Nephron progenitor cell (in vitro differentiated cells): ENCODE results near the gene FANCF.
A peak's percentile ranks its signal among the peaks of the same experiment; 100 is the strongest.

Source experiments
- DNase-seq: peaks from one replicate; pipeline ENCODE4 v3.0.0; 2021
- H3K27ac Mint-ChIP-seq: 2 replicates; pipeline ENCODE4 v1.8.0; 2021; ENCODE audit warnings: mild to moderate bottlenecking, moderate library complexity, mixed read lengths
- H3K27me3 Mint-ChIP-seq: 2 replicates; pipeline ENCODE4 v1.8.0; 2021; ENCODE audit warnings: mild to moderate bottlenecking, low read depth, mixed read lengths; ENCODE audit not compliant: poor library complexity
- H3K36me3 Mint-ChIP-seq: 2 replicates; pipeline ENCODE4 v1.8.0; 2021; ENCODE audit warnings: low read depth, mixed read lengths
- H3K4me1 Mint-ChIP-seq: 2 replicates; pipeline ENCODE4 v1.8.0; 2021; ENCODE audit warnings: mixed read lengths
- H3K4me3 Mint-ChIP-seq: 2 replicates; pipeline ENCODE4 v1.8.0; 2021; ENCODE audit warnings: mild to moderate bottlenecking, moderate library complexity, mixed read lengths
- H3K9me3 Mint-ChIP-seq: 2 replicates; pipeline ENCODE4 v1.8.0; 2021; ENCODE audit warnings: mild to moderate bottlenecking, moderate library complexity, mixed read lengths
- TF ChIP-seq, protein P1 (sequence below): fragments of 200-600 bp; sonication (generic); IDR thresholded peaks from 2 replicates; pipeline ENCODE4 v1.5.0; 2021; ENCODE audit warnings: antibody characterized with exemption

Gene FANCF

DNA sequence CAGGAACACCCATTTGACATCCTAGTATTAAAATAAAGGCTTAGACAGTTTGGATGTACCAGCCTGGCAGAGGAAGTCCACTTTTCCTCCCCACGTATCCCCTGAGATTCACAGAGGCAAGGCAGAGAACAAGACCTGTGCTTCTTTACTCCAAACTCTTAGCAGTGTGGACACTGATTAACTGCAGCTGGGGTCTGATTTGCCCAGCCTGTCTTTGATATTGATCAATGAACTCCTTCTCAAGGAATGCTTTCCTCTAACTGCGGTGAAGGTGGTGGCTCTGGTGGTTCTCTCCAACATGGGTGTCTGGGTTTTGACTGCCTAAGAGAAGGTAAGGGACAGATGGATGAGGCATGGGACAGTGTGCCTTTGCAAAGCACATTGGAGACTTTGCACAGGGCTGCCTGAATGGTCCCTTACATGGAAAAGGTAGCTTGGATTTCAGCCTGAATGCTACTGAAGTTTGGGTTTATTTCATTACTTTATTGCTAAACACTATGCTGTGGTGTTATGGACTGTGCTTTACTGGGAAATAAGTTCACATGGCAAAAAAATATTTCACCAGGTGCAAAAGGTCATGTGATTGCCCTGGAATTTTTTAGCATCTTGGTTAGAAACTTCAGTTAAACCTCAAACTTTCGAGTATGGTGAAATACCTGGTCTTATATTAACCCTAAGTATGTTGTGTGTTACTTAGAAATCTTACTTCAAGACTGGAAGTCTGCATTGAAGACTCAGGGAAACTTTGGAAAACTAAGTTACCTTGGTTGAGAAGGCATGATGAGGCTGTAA, 42.6 kb upstream of the FANCF start:
- Mint-ChIP-seq H3K36me3 (no peaks in the 10 kb centered on the region), H3K4me1 (peaks cover 33% of the 10 kb centered on the region), H3K27ac (peak overlapping the region; percentile 10), H3K27me3 (no peaks in the 10 kb centered on the region), H3K9me3 (no peaks in the 10 kb centered on the region), H3K4me3 (peak overlapping the region; percentile 89)
- DNase-seq, result no peak
- TF ChIP-seq, protein P1, sequence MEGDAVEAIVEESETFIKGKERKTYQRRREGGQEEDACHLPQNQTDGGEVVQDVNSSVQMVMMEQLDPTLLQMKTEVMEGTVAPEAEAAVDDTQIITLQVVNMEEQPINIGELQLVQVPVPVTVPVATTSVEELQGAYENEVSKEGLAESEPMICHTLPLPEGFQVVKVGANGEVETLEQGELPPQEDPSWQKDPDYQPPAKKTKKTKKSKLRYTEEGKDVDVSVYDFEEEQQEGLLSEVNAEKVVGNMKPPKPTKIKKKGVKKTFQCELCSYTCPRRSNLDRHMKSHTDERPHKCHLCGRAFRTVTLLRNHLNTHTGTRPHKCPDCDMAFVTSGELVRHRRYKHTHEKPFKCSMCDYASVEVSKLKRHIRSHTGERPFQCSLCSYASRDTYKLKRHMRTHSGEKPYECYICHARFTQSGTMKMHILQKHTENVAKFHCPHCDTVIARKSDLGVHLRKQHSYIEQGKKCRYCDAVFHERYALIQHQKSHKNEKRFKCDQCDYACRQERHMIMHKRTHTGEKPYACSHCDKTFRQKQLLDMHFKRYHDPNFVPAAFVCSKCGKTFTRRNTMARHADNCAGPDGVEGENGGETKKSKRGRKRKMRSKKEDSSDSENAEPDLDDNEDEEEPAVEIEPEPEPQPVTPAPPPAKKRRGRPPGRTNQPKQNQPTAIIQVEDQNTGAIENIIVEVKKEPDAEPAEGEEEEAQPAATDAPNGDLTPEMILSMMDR, result no peak

DNA sequence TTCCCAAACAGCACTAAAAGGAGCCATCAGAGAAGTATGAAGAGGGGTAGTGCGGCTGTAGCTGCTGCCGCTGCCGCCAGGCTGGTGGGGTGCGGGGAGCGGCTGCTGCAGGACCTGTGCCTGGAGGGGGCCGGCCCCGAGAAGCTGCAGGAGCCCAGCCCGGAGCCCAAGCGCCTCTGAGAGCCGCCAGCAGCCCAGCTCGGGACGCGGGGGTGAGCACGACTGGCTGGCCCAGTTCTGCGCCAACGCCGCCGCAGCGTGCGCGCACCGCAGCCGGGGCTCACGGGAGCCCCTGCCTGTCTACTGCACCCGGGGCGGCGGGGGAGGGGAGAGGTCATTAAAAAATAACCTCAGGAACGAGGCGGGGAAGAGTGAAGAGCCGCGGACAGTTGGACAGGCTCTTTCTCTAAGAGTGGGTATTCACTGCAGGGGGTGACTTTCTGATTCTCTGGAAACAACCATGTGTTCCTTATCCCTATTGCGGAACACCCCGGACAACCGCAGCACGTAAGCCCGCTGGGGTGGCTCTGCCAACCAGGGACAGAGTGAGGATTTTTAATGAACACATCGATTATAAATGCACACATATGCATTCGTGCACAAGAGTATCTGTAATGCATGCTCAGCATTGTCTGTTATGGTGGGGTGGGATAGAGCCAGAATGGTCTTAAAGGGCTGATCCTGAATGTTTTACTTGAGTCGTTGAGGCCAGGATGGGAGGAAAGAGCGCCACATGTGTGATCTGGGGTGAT, 41.2 kb upstream of the FANCF start:
- Mint-ChIP-seq H3K36me3 (no peaks in the 10 kb centered on the region), H3K4me3 (peak overlapping the region; percentile 89), H3K27me3 (peaks cover 5% of the 10 kb centered on the region), H3K27ac (peak overlapping the region; percentile 1), H3K9me3 (no peaks in the 10 kb centered on the region), H3K4me1 (peaks cover 33% of the 10 kb centered on the region)
- DNase-seq, result peak; percentile 77
- TF ChIP-seq, protein P1, result peak; percentile 13

DNA sequence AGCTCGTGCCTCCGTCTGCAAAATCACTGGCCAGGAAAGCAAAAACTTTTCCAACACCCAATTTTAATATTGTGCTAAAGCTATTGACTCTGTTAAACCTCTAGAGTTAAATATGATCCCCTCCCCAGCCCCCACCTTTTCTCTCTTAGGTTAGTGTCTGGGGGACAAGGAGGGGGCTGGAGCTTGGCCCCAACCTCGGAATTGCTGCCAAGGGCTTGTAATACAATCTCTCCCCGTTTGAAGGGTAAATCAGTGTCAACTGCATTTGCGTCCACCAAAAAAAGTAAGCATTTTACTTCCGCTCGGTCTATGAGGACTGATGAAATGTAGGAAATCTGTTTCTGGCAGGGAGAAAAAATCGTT, 40.7 kb upstream of the FANCF start, which contains the start of gene GAS2:
TSS of gene GAS2 (plus strand) at position 287 of the 363 bp plus-strand sequence. CDS start 8,259 bp downstream, outside the sequence.
- DNase-seq, result peak; percentile 18
- H3K36me3 Mint-ChIP-seq, result no peaks in the 10 kb centered on the region
- H3K27ac Mint-ChIP-seq, result peak within 1 kb of the TSS; percentile 95
- no peaks in the 10 kb centered on the region for H3K9me3 Mint-ChIP-seq
- TF ChIP-seq, protein P1, result no peak
- peak within 1 kb of the TSS; percentile 89 for H3K4me3 Mint-ChIP-seq
- peaks cover 33% of the 10 kb centered on the region for H3K4me1 Mint-ChIP-seq
- H3K27me3 Mint-ChIP-seq, result peaks cover 5% of the 10 kb centered on the region

DNA sequence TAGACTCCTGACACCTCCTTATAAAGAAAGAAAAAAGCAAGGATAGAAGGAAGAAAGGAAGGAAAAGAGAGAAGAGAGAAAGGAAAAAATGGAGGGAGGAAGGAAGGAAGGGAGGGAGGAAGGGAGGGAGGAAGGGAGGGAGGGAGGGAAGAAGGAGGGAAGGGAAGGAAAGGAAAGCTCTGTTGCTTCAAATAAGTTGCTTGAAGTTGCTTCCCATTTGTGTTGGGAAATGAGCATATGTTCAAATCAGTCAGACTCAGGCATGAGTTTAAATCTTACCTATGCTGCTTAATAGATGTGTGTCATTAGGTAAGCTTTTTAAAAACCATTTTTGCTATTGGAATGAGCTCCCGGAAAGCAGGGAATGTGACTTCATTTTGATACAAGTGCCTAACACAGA, 34.2 kb upstream of the FANCF start:
- Mint-ChIP-seq H3K36me3 (no peaks in the 10 kb centered on the region), H3K4me3 (no peak overlapping the region), H3K27ac (no peak overlapping the region), H3K9me3 (no peaks in the 10 kb centered on the region), H3K4me1 (peaks cover 35% of the 10 kb centered on the region), H3K27me3 (peaks cover 5% of the 10 kb centered on the region)
- DNase-seq, result no peak
- TF ChIP-seq, protein P1, result no peak

- TF ChIP-seq, protein P1, result no peak
- Mint-ChIP-seq H3K4me1 (peaks cover 50% of the 10 kb centered on the region), H3K27ac (peak overlapping the region; percentile 58)
These were observed 31.6 kb upstream of the FANCF start for GRCh38 chr11:22657101-22657694.

More at GRCh38 chr11:22657101-22657694, 31.6 kb upstream of the FANCF start:
- Mint-ChIP-seq H3K27me3 (no peaks in the 10 kb centered on the region), H3K9me3 (peaks cover 10% of the 10 kb centered on the region), H3K4me3 (no peak overlapping the region), H3K36me3 (peaks cover 8% of the 10 kb centered on the region)
- no peak for DNase-seq
